DND-41 (cell line): Measurements from ENCODE around the gene ZNF142.
A peak's percentile ranks its signal among the peaks of the same experiment; 100 is the strongest.

Experiments used
- ATAC-seq: fragments of 200-7000 bp; cut with Tn5 transposase; 3 replicates; pipeline ENCODE4 v1.9.1; 2021; ENCODE audit warnings: low read depth; ENCODE audit not compliant: insufficient read depth
- DNase-seq: peaks from one replicate; pipeline ENCODE4 v3.0.0-alpha.2; 2020
- H2AFZ ChIP-seq: 2 replicates; pipeline ENCODE4 v1.6.0; 2012; ENCODE audit warnings: low read depth, low read length
- H3K27ac ChIP-seq: 2 replicates; pipeline ENCODE4 v1.5.1; 2012; ENCODE audit warnings: low read length, inconsistent platforms
- H3K27me3 ChIP-seq: fragments of 200-600 bp; sonication (generic); 2 replicates; pipeline ENCODE4 v1.6.0; 2012; ENCODE audit warnings: low read length, mild to moderate bottlenecking, inconsistent platforms; ENCODE audit not compliant: insufficient read depth, poor library complexity
- H3K36me3 ChIP-seq: 2 replicates; pipeline ENCODE4 v1.5.1; 2012; ENCODE audit warnings: low read length, inconsistent platforms; ENCODE audit not compliant: insufficient read depth
- H3K4me1 ChIP-seq: 2 replicates; pipeline ENCODE4 v1.5.1; 2012; ENCODE audit warnings: mild to moderate bottlenecking, low read length; ENCODE audit not compliant: insufficient read depth
- H3K4me2 ChIP-seq: 2 replicates; pipeline ENCODE4 v1.6.0; 2012; ENCODE audit warnings: mild to moderate bottlenecking, moderate library complexity, low read length, inconsistent platforms; ENCODE audit not compliant: insufficient read depth
- H3K4me3 ChIP-seq, 2 experiments: fragments of 200-600 bp in 1 of 2; shearing (Covaris generic) in 1 of 2; 2 replicates each; pipeline ENCODE4 v1.5.1; 2012 to 2016; ENCODE audit warnings: inconsistent platforms in 2 of 2, low read length in 2 of 2, mild to moderate bottlenecking in 2 of 2, low read depth in 1 of 2, moderate library complexity in 1 of 2
- H3K79me2 ChIP-seq: 2 replicates; pipeline ENCODE4 v1.6.0; 2012; ENCODE audit warnings: low read length, inconsistent platforms; ENCODE audit not compliant: insufficient read depth
- H3K9ac ChIP-seq: 2 replicates; pipeline ENCODE4 v1.6.0; 2012; ENCODE audit warnings: low read depth, mild to moderate bottlenecking, inconsistent platforms, low read length, moderate library complexity
- H3K9me3 ChIP-seq: 2 replicates; pipeline ENCODE4 v1.5.1; 2012; ENCODE audit warnings: low read length, moderate library complexity, mild to moderate bottlenecking, inconsistent platforms; ENCODE audit not compliant: insufficient read depth, severe bottlenecking
- H4K20me1 ChIP-seq: 2 replicates; pipeline ENCODE4 v1.6.0; 2012; ENCODE audit warnings: low read length; ENCODE audit not compliant: insufficient read depth
- EZH2 ChIP-seq: IDR thresholded peaks from 3 replicates; pipeline ENCODE4 v1.6.1; 2012; ENCODE audit warnings: borderline replicate concordance, low read depth, mild to moderate bottlenecking, moderate library complexity, low read length, inconsistent platforms; ENCODE audit not compliant: severe bottlenecking
- TF ChIP-seq, protein P1 (sequence below): IDR thresholded peaks from 2 replicates; pipeline ENCODE4 v1.5.1; 2012; ENCODE audit warnings: borderline replicate concordance, low read length, moderate library complexity, mild to moderate bottlenecking; ENCODE audit not compliant: poor library complexity, severe bottlenecking; ENCODE audit errors: extremely low read depth

Gene ZNF142

DNA sequence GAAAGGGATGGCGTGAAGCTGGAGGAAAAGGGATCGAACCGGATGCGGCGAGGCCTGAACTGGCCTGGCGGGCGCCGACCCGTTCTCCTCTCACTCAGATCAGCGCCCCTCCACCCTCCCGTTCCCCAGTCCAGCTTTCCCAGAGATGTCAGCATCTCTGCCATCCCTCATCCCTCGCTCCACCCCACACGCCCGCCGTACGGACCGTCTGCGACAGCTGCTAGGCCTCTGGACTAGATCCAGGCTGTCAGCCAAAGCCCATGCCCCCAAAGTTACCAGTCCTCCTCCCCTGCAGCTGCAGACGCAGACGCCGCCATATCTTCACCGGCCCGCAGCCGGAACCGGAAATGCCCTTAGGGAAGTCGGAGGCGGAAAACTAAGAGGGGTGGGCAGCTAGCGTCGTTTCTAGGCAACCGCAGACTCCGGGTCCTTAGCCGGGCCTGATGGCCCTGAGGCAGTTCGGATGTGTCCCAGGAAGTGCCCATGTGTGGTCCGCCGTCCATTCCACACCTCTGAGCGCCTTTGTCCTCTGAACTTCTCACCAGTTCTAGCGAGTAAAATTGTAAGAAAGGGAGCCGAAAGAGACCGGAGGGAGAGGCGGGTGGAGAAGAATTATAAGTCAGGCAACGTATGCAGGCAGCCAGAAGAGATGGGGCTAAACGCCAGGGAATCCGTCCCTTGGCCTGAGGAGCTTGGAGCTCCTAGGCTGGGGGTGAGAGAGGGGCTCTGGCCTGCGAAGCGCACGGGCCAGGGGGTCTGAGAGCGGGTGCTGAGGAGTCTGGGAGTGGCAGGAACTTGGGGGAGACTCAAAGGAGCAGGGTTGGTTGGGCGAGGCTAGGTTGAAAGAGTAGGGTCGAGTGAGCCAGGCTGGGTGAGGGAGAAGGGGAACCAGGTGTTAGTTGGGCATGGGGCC, 12.5 kb upstream of the ZNF142 start, which contains the start of the genes RNF25 and STK36:
Gene RNF25 (minus strand): TSS at position 349 of the 913 bp plus-strand sequence. CDS start 32 bp downstream, at position 317.
Gene STK36 (plus strand): TSS at position 433 of the 913 bp plus-strand sequence. CDS start 744 bp downstream, outside the sequence.
- H3K79me2 ChIP-seq, result peaks cover 32% of the 10 kb centered on the region
- H3K4me3 ChIP-seq, result peak within 1 kb of the TSS; percentile 94 to 96
- TF ChIP-seq, protein P1, sequence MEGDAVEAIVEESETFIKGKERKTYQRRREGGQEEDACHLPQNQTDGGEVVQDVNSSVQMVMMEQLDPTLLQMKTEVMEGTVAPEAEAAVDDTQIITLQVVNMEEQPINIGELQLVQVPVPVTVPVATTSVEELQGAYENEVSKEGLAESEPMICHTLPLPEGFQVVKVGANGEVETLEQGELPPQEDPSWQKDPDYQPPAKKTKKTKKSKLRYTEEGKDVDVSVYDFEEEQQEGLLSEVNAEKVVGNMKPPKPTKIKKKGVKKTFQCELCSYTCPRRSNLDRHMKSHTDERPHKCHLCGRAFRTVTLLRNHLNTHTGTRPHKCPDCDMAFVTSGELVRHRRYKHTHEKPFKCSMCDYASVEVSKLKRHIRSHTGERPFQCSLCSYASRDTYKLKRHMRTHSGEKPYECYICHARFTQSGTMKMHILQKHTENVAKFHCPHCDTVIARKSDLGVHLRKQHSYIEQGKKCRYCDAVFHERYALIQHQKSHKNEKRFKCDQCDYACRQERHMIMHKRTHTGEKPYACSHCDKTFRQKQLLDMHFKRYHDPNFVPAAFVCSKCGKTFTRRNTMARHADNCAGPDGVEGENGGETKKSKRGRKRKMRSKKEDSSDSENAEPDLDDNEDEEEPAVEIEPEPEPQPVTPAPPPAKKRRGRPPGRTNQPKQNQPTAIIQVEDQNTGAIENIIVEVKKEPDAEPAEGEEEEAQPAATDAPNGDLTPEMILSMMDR, result no peak
- no peak for TF ChIP-seq EZH2

DNA sequence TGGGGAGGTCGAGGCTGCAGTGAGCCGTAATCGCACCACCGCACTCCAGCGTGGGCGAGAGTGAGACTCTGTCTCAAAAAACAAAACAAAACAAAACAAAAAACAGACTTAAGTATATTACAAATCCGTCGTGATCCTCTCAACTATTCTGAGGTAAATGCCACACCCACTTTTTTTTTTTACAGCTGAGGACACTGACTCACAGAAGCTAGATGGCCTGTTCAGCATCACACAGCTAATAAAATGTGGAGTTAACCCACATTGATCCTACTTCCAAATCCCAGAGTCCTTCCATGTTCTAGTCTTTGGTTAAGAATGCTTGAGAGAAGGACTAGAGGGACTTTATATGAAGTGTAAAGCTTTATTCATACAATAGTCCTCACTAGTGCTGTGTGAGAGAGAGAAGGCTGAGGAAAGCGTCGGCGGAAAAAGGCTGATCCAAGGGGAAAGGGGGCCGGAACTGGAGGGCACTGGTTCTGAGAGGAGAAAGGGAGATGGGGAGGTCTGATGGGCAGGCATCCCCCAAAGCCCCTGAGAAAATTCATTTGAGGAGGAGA, 11.8 kb upstream of the ZNF142 start:
- no peak; the same call in 2 of the 3 replicates for ATAC-seq

More for the DNA sequence above, 12.5 kb upstream of the ZNF142 start, which contains the start of the genes RNF25 and STK36:
- H3K36me3 ChIP-seq, result peaks cover 16% of the 10 kb centered on the region
- H3K27me3 ChIP-seq, result no peaks in the 10 kb centered on the region
- no peaks in the 10 kb centered on the region for H4K20me1 ChIP-seq
- ATAC-seq, result peak; percentile 97
- H3K4me2 ChIP-seq, result peak within 1 kb of the TSS; percentile 98
- H2AFZ ChIP-seq, result peak within 1 kb of the TSS; percentile 100
- peaks cover 22% of the 10 kb centered on the region for H3K4me1 ChIP-seq
- H3K9ac ChIP-seq, result peak within 1 kb of the TSS; percentile 73
- peak within 1 kb of the TSS; percentile 74 for H3K27ac ChIP-seq
- no peaks in the 10 kb centered on the region for H3K9me3 ChIP-seq
- DNase-seq, result peak; percentile 87

DNA sequence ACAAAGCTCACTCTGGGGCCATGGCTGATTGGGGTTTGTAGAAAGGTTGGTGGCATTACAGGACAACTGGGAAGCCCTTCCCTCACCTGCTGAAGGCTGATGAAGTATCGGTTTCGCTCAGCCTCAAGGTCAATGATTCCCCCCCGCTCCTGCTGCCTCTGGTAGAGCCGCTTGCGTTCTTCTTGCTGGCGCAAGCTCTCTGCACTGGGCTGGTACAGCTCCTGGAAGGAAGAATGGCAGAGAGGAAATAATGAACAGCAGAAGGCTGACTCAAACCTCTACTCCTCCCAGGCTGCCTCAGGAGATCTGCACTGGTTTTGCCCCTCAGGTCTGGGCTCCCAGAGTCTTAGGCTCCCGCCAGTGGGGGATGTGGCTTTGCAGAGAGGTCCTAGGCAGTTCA, 5.2 kb upstream of the ZNF142 start:
- no peak overlapping the region for H3K27ac ChIP-seq
- TF ChIP-seq EZH2, result no peak
- TF ChIP-seq, protein P1, result no peak
- no peak overlapping the region for H3K9ac ChIP-seq
- no peaks in the 10 kb centered on the region for H3K9me3 ChIP-seq
- no peak overlapping the region for H2AFZ ChIP-seq
- peaks cover 20% of the 10 kb centered on the region for H3K79me2 ChIP-seq
- no peak overlapping the region for H3K4me2 ChIP-seq
- peaks cover 3% of the 10 kb centered on the region for H4K20me1 ChIP-seq
- ATAC-seq (no peak), DNase-seq (no peak)
- peaks cover 71% of the 10 kb centered on the region for H3K36me3 ChIP-seq
- H3K27me3 ChIP-seq, result no peaks in the 10 kb centered on the region
- H3K4me1 ChIP-seq, result peaks cover 18% of the 10 kb centered on the region
- H3K4me3 ChIP-seq, result no peak overlapping the region

More for the DNA sequence above, 11.8 kb upstream of the ZNF142 start:
- no peaks in the 10 kb centered on the region for H3K9me3 ChIP-seq
- no peaks in the 10 kb centered on the region for H4K20me1 ChIP-seq
- no peak for DNase-seq
- peak overlapping the region; percentile 73 for H3K9ac ChIP-seq
- H3K79me2 ChIP-seq, result peaks cover 32% of the 10 kb centered on the region
- H3K27me3 ChIP-seq, result no peaks in the 10 kb centered on the region
- H3K27ac ChIP-seq, result peak overlapping the region; percentile 74
- peak overlapping the region; percentile 98 for H3K4me2 ChIP-seq
- peaks cover 20% of the 10 kb centered on the region for H3K36me3 ChIP-seq
- peaks cover 22% of the 10 kb centered on the region for H3K4me1 ChIP-seq
- peak overlapping the region; percentile 94 to 96 for H3K4me3 ChIP-seq
- H2AFZ ChIP-seq, result peak overlapping the region; percentile 100
- TF ChIP-seq, protein P1, result no peak
- TF ChIP-seq EZH2, result no peak
